Breast epithelium (tissue), 3 donors: ENCODE measurements around the gene CASP8AP2.

Experiments
- CTCF ChIP-seq, 3 donors: fragments of 450-650 bp; IDR thresholded peaks; one replicate each; pipeline ENCODE4 v1.5.1; 2016 to 2017; ENCODE audit warnings: antibody characterized with exemption in 3 of 3, mild to moderate bottlenecking in 3 of 3, moderate library complexity in 3 of 3
- POLR2A ChIP-seq: fragments of 450-650 bp; IDR thresholded peaks from one replicate; pipeline ENCODE4 v1.6.1; 2016; ENCODE audit warnings: antibody characterized with exemption, mild to moderate bottlenecking, moderate library complexity
- POLR2AphosphoS5 ChIP-seq, 3 donors: sonication (generic); formaldehyde crosslinking; IDR thresholded peaks; one replicate each; pipeline ENCODE4 v1.6.1; 2017; ENCODE audit warnings: antibody characterized with exemption in 3 of 3

GRCh38 chr6:89786970-89787369 lies 42.7 kb upstream of the CASP8AP2 start:
- TF ChIP-seq CTCF (IDR thresholded peaks at IDR 0.05) (no peak), POLR2A (no peak), POLR2AphosphoS5 (IDR thresholded peaks at IDR 0.05) (no peak)
